NCI-H748 (cell line): ENCODE measurements around the gene AHNAK.

Source experiments
- DNase-seq: peaks from one replicate; lab custom pipeline; 2025; ENCODE audit not compliant: unreplicated experiment; lab: John Stamatoyannopoulos, UW

AHNAK gene

DNA sequence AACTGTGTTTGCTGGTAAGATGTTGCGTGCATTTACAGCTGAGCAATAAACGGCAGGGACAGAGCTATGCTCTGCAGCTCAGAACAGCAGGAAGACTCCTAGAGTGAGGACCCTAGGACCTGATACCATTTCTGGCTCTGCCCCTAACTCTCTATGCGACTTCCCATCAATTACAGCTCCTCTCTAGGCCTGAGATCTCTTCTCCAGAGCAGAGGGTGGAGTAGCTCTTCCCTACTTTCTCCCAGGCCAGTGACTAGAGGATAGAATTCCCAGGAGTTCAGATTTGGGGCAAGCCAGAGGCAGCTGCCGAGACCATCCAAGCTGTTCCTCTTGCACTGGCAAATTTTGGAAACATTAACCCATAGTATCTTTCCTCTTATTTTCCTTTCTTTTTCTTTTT lies 140.6 kb downstream of the AHNAK start:
- no peak for DNase-seq

DNA sequence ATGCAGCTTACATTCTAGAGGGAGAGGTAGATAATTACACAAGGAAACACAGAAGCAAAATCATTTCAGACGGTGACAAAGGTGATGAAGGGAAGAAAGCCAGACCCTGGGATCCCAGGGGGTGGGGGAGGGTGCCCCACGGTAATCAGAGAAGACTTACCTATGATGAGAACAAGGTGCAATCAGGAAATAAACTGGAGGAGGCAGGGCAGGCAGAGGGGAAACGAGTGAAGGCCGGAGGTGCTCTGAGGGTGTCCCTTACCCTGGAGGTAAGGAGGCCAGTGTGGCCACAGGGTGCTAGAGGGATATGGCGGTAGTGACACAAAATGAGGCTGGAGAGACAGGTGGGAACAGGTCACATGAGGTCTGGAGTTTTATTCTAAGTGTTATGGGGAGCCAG lies 141.7 kb downstream of the AHNAK start:
- DNase-seq: no peak

- DNase-seq: no peak
Measured at GRCh38 chr11:62404435-62404834, 142.2 kb downstream of the AHNAK start.

DNA sequence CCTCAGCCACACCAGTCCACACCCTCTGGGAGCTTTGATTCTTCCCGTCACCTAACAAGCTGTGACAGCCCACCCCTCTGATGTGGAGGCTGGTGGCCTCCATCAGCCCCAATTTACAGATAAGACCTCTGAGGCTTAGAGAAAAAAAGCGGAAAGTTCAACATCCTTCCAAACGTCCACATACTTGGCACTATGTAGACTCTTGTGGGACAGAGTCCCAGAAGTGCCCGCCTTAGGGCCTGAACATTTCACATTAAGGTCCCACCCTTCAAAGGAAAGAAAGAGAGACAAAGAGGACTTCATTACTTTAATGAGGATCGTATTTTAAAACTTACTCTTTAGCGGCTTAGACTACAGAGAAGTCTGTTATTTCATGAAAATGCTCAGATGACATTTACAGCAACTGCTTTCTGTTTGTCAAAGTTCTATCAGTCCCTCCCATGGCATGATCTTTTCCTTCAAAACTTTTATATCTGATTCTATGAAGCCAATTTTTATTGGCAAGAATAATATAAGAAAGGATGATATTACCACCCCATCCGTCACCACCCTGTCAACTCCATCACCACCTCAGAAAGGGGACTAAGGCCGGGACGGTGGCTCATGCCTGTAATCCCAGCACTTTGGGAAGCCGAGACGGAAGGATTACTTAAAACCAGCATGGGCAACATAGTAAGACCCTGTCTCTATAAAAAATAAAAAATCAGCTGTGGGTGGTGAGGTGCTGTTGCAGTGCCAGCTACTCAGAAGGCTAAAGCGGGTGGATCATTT lies 143.5 kb downstream of the AHNAK start:
- no peak for DNase-seq

- no peak for DNase-seq
Measured at GRCh38 chr11:62402226-62402959, 144.2 kb downstream of the AHNAK start.

- no peak for DNase-seq
Measured at GRCh38 chr11:62401811-62402210, 144.8 kb downstream of the AHNAK start.

GRCh38 chr11:62401356-62401755 lies 145.2 kb downstream of the AHNAK start:
- no peak for DNase-seq

DNA sequence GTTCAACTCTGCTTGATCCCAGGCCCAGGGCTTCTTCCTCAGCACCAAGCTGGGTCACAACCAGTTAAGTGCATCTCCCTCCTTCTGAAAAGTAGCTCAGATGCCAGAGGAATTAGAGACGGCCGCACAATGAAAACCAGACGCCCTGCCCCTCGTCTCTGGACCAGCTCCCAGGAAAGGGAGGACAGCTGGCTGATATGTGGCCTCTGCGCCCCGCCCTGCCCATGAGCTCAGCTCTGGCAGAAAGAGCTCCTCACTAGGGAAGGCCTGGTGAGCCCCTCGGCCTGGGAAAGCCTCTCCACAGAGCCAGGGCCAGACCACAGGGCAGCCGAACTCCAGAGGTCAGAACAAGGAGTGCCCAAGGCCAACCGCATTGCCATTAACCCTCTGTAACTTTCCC lies 145.8 kb downstream of the AHNAK start:
- DNase-seq: no peak

DNA sequence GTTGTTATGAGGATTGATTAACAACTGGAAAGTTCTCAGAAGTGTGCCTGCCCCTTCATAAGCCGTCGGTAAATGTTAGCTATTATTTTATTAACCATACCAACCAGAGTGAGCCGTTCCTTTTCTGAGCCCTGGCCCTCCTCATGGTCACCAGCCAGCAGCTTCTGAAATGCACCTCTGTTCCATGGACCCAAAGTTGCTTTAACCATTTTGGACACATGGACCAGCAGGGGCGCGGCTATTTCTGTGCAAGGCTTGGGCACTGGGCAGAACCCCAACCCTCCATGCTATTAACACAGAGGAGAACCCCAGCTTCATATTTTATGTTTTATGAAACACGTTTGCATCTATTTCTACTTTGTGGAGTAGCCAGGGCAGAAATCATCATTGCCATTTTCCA lies 146.3 kb downstream of the AHNAK start:
- DNase-seq: no peak

DNA sequence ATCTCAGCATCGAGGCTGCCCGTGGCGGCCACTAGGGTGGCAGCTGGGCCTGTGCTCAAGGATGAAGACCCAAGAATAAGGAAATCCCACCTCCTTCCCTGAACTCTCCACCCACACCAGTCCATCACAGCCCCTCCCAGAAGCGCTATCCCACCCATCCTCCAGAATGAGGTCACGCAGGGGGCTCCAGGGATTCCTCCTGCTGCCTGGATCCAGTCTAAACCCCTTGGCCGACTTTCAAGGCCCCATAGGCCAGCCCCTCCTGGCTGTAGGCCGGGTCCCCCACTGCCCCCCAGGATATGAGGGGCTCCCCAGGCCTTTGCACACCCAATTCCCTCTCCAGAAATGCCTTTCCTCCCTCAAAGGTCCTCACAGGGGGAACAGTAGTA lies 146.7 kb downstream of the AHNAK start:
- no peak for DNase-seq

GRCh38 chr11:62399172-62399877 lies 147.3 kb downstream of the AHNAK start:
- DNase-seq: no peak

GRCh38 chr11:62398011-62398994 lies 148.3 kb downstream of the AHNAK start:
- DNase-seq: no peak

GRCh38 chr11:62395885-62396551 lies 150.6 kb downstream of the AHNAK start:
- no peak for DNase-seq

DNA sequence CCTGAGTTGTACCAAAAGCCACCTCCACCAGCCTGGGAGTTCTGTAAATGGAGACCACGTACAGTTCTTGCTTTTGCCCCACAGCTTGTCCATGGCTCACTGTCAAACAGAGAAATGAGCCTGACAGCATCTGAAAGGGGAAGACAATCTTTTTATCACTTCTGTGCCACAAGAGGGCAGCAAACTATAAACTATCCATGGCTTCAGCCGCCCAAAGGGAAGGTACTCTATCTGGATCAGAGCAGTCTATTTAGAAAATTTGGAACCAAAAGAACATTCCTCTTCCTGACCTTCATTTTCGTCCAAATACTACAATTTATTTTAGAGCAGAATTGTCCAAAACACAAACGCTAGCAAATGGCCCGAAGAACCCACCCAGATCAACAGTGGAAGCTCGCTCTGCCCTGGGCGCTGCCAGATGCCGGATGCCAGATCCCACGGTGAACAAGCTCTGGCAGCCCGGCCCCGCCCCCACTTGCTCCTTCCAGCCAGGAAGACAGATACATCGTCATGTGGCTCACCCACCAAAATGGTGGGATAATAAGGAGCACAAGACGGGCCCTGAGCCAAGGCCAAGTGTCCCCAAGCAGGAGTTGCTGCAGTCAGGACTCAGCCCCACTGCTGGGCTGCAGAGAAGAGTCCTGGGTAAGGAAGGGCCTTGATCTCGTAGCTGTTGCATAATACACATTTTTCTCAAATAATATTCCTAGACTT lies 151.6 kb downstream of the AHNAK start:
- peak; percentile 77 for DNase-seq

- no peak for DNase-seq
Measured at GRCh38 chr11:62393735-62394134, 152.9 kb downstream of the AHNAK start.

GRCh38 chr11:62393061-62393611 lies 153.5 kb downstream of the AHNAK start:
- DNase-seq: peak; percentile 30

- no peak for DNase-seq
Measured at GRCh38 chr11:62392506-62392905, 154.1 kb downstream of the AHNAK start.

DNA sequence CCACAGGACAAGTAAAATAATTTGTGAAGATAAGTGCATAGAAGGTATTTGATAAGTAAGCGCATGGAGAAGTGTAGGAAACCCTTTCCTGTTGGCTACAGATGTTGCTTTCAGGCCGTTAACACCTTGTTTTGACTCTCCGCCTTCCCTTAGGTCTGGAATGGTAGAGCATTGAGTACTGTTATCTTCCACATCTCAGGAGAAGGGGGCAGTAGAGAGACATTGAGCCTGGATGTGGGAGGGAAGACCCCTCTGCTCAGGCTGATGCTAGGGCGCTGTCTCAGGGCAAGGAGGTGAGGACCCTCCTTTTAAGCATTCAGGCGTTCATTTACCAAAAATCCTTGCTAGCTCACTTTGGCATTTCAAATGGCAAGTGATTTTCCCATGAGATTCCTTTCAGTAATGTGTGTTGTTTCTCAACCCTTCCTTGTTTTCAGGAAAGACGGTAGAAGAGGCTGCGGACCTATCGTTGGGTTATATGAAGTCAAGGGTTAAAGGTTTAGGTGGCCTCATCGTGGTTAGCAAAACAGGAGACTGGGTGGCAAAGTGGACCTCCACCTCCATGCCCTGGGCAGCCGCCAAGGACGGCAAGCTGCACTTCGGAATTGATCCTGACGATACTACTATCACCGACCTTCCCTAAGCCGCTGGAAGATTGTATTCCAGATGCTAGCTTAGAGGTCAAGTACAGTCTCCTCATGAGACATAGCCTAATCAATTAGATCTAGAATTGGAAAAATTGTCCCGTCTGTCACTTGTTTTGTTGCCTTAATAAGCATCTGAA lies 154.8 kb downstream of the AHNAK start:
- DNase-seq: no peak

DNA sequence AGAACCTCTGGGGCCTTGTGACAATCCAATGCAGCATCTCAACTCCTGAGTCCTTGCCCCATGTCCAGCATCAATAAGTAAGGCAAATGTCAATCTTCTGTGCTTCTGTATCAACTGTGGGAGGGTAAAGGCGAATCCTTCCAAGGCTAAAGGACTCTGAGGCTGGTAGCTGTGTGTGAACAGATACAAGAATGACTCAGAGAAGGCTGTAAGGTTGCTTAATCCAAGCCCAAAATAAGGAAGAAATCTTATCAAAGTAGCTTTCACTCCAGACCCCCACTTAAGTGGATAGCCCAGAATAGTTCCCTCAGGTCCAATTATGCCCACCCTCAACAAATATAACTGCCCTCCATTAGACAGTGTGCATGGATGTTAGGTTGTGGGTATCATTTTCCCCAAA lies 155.9 kb downstream of the AHNAK start:
- no peak for DNase-seq
